K562 (cell line): ENCODE measurements around the gene EXOC6. TPM values are rescaled to one million over a fixed set of nuclear protein-coding genes. Genes with fewer than 3 reads are reported as not detected.

Experiments used
- DACH1 ChIP-seq: fragments of 450-650 bp; IDR thresholded peaks from 2 replicates; pipeline ENCODE4 v1.6.1; 2018; ENCODE audit not compliant: partially characterized antibody
- L3MBTL2 ChIP-seq: fragments of 450-650 bp; IDR thresholded peaks from 2 replicates; pipeline ENCODE4 v1.6.1; 2016; ENCODE audit warnings: mild to moderate bottlenecking, moderate library complexity
- MAZ ChIP-seq, 2 experiments: fragments of 450-650 bp in 1 of 2; sonication (generic) in 1 of 2; formaldehyde crosslinking; IDR thresholded peaks in 1 of 2; conservative IDR thresholded peaks in 1 of 2; 2 replicates each; pipeline versions ENCODE4 v1.4.0 to v1.5.0; 2020; ENCODE audit warnings: mild to moderate bottlenecking in 1 of 2, missing genetic modification reagents in 1 of 2
- MYC ChIP-seq, 2 experiments: fragments of 250-450 bp in 1 of 2; sonication (Bioruptor Pico) in 1 of 2; IDR thresholded peaks; 2 replicates each; pipeline versions ENCODE4 v1.5.1 to v1.6.1; 2012 to 2021; ENCODE audit warnings: low read depth in 2 of 2, borderline replicate concordance in 1 of 2, improper control_type of control experiment in 1 of 2, low read length in 1 of 2, mild to moderate bottlenecking in 1 of 2, moderate library complexity in 1 of 2
- SP1 ChIP-seq: sonication (generic); formaldehyde crosslinking; IDR thresholded peaks from 2 replicates; pipeline ENCODE4 v1.8.1; 2022; ENCODE audit warnings: mild to moderate bottlenecking, missing genetic modification reagents
- polyA plus RNA-seq, 8 experiments: library from polyadenylated mRNA; depleted of rRNA in 4 of 8; stranded (reverse) in 5 of 8; unstranded in 3 of 8; fragments of >200 nt; fragmentation: Nextera tagmentation in 2 of 8; fragmentation: Illumina TruSeq in 1 of 8; extraction: Ambion mirVana in 2 of 8; extraction: Trizol in 1 of 8; gene quantifications; 2 replicates each; pipeline versions ENCODE4 v1.2.1 to v1.2.3, GENCODE V29; 2011 to 2014; ENCODE audit warnings: inconsistent platforms in 1 of 8, missing spikeins in 1 of 8
- total RNA-seq, 7 experiments: library from RNA; depleted of rRNA in 6 of 7; stranded (reverse); fragments of >200 nt in 6 of 7; fragmentation: Illumina TruSeq in 2 of 7; extraction: Trizol in 2 of 7; gene quantifications; 2 replicates each; pipeline versions ENCODE4 v1.2.1 to v1.2.3, GENCODE V29; 2011 to 2021; ENCODE audit warnings: low replicate concordance in 1 of 7
- TF ChIP-seq, protein P1 (sequence below): sonication (generic); formaldehyde crosslinking; IDR thresholded peaks from 2 replicates; pipeline ENCODE4 v1.5.0; 2020; ENCODE audit warnings: missing genetic modification reagents
- TF ChIP-seq, protein P2 (sequence below): fragments of 250-450 bp; sonication (Bioruptor Pico); IDR thresholded peaks from 2 replicates; pipeline ENCODE4 v1.5.0; 2021; ENCODE audit warnings: mild to moderate bottlenecking, moderate library complexity
- TF ChIP-seq, protein P3 (sequence below), 2 experiments: fragments of 450-650 bp; IDR thresholded peaks; 2 replicates each; pipeline ENCODE4 v1.6.1; 2018; ENCODE audit warnings: mild to moderate bottlenecking in 2 of 2, low read depth in 1 of 2; ENCODE audit not compliant: partially characterized antibody in 2 of 2
- TF ChIP-seq, protein P4 (sequence below), 2 experiments: IDR thresholded peaks in 1 of 2; conservative IDR thresholded peaks in 1 of 2; 2 replicates each; pipeline ENCODE4 v1.6.1; 2016; ENCODE audit warnings: low read depth in 2 of 2, mild to moderate bottlenecking in 1 of 2, missing compliant biosample characterization in 1 of 2, missing genetic modification characterization in 1 of 2, moderate library complexity in 1 of 2
- TF ChIP-seq, protein P5 (sequence below): fragments of 450-650 bp; IDR thresholded peaks from one replicate; pipeline ENCODE4 v1.6.1; 2018; ENCODE audit warnings: mild to moderate bottlenecking, moderate library complexity; ENCODE audit not compliant: partially characterized antibody
- TF ChIP-seq, protein P6 (sequence below): sonication (generic); formaldehyde crosslinking; IDR thresholded peaks from 2 replicates; pipeline ENCODE4 v1.9.0; 2022; ENCODE audit warnings: mild to moderate bottlenecking, missing genetic modification reagents

Gene EXOC6
- total and polyA plus RNA-seq, 9 of the 15 experiments (the other 6 are each of a cell fraction or from before 2014, with no cell fraction given) = 13.9 to 42.8 (median 24.9) TPM

DNA sequence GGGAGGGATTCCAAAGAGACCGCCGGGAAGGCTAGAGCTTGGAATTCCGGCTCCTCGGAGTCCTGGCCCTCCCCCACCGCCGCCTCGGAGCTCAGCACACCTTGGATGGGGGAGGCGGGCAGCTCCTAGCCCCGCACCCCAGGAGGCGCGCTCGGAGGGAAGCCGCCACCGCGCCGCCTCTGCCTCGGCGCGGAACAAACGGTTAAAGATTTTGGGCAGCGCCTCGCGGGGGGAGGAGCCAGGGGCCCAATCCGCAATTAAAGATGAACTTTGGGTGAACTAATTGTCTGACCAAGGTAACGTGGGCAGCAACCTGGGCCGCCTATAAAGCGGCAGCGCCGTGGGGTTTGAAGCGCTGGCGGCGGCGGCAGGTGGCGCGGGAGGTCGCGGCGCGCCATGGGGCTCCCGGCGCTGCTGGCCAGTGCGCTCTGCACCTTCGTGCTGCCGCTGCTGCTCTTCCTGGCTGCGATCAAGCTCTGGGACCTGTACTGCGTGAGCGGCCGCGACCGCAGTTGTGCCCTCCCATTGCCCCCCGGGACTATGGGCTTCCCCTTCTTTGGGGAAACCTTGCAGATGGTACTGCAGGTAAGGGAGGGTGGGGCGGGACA, 225.3 kb downstream of the EXOC6 start, which contains the start of gene CYP26A1 (continued):
- TF ChIP-seq MAZ (CRISPR knock-in tag; conservative IDR thresholded peaks at IDR 0.05 in 1 of 2, IDR thresholded peaks at IDR 0.05 in 1 of 2) = 0 out of 4 replicates have a peak, but pooled peaks of 1 of the 2 experiments have one; percentile 19
- no peak for TF ChIP-seq DACH1
- TF ChIP-seq, protein P1, sequence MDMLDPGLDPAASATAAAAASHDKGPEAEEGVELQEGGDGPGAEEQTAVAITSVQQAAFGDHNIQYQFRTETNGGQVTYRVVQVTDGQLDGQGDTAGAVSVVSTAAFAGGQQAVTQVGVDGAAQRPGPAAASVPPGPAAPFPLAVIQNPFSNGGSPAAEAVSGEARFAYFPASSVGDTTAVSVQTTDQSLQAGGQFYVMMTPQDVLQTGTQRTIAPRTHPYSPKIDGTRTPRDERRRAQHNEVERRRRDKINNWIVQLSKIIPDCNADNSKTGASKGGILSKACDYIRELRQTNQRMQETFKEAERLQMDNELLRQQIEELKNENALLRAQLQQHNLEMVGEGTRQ (CRISPR knock-in tag) = no peak
- TF ChIP-seq MYC (IDR thresholded peaks at IDR 0.05; ENCODE audit: low read depth, low read length) = no peak
- no peak for TF ChIP-seq MYC (CRISPR knock-in tag; IDR thresholded peaks at IDR 0.05; ENCODE audit: borderline replicate concordance, low read depth)
- TF ChIP-seq, protein P2, sequence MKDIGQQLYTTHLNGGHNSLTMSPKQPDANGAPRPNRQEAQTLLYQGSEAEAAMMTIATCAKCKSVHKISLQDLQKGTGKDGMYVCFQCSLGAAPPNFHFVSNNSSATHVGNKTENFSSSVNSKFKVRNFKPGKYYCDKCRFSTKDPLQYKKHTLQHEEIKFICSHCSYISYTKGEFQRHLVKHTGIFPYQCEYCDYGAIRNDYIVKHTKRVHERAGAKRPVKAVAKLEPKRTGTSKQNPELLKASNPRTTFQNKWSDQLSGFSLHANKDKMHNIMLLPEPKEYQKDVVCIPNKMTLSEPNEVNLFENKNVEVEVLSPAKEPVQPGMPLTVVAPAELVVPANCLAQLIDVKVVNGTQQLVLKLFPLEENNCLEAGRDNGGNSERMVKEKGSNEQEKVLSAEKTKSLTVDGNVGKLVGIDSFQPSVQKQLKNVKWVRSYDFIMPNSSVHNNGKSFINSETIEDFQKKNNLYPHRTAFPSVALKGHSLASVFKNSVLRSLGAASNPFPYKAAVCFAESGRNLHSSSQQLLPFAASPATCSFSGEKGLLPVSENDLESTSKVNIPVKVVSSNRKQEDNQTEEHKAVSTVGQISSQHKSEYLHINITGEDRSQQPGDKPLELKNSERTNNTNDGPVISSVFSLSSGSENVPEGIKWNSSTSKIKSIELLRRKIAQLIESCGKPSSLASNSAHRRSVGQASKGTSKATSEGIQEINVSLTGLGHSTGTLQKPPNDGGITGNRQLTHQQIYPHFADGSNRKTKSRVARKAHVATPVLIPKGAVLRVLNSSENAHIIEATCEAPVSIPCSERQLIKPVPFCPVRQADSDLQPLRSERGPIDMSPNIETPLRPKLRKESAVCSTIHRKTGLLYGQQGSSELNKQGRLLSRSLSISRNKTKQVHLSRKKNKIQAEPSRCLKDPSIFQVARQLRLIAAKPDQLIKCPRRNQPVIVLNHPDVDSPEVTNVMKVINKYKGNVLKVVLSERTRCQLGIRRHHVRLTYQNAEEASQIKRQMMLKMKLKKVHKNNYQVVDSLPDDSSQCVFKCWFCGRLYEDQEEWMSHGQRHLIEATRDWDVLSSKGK (CRISPR knock-in tag) = no peak
- TF ChIP-seq, protein P3, sequence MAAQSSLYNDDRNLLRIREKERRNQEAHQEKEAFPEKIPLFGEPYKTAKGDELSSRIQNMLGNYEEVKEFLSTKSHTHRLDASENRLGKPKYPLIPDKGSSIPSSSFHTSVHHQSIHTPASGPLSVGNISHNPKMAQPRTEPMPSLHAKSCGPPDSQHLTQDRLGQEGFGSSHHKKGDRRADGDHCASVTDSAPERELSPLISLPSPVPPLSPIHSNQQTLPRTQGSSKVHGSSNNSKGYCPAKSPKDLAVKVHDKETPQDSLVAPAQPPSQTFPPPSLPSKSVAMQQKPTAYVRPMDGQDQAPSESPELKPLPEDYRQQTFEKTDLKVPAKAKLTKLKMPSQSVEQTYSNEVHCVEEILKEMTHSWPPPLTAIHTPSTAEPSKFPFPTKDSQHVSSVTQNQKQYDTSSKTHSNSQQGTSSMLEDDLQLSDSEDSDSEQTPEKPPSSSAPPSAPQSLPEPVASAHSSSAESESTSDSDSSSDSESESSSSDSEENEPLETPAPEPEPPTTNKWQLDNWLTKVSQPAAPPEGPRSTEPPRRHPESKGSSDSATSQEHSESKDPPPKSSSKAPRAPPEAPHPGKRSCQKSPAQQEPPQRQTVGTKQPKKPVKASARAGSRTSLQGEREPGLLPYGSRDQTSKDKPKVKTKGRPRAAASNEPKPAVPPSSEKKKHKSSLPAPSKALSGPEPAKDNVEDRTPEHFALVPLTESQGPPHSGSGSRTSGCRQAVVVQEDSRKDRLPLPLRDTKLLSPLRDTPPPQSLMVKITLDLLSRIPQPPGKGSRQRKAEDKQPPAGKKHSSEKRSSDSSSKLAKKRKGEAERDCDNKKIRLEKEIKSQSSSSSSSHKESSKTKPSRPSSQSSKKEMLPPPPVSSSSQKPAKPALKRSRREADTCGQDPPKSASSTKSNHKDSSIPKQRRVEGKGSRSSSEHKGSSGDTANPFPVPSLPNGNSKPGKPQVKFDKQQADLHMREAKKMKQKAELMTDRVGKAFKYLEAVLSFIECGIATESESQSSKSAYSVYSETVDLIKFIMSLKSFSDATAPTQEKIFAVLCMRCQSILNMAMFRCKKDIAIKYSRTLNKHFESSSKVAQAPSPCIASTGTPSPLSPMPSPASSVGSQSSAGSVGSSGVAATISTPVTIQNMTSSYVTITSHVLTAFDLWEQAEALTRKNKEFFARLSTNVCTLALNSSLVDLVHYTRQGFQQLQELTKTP (IDR thresholded peaks at IDR 0.05; ENCODE audit: low read depth in 1 of 2, partially characterized antibody in 2 of 2) = no peak
- no peak for TF ChIP-seq SP1 (CRISPR knock-in tag)
- TF ChIP-seq, protein P4, sequence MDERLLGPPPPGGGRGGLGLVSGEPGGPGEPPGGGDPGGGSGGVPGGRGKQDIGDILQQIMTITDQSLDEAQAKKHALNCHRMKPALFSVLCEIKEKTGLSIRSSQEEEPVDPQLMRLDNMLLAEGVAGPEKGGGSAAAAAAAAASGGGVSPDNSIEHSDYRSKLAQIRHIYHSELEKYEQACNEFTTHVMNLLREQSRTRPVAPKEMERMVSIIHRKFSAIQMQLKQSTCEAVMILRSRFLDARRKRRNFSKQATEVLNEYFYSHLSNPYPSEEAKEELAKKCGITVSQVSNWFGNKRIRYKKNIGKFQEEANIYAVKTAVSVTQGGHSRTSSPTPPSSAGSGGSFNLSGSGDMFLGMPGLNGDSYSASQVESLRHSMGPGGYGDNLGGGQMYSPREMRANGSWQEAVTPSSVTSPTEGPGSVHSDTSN (CRISPR knock-in tag; IDR thresholded peaks at IDR 0.05; ENCODE audit: low read depth) = no peak
- TF ChIP-seq, protein P4 (tag; conservative IDR thresholded peaks at IDR 0.05; ENCODE audit: low read depth) = no peak
- TF ChIP-seq L3MBTL2 = peak; percentile 56; the same call in 1 of the 2 replicates
- TF ChIP-seq, protein P5, sequence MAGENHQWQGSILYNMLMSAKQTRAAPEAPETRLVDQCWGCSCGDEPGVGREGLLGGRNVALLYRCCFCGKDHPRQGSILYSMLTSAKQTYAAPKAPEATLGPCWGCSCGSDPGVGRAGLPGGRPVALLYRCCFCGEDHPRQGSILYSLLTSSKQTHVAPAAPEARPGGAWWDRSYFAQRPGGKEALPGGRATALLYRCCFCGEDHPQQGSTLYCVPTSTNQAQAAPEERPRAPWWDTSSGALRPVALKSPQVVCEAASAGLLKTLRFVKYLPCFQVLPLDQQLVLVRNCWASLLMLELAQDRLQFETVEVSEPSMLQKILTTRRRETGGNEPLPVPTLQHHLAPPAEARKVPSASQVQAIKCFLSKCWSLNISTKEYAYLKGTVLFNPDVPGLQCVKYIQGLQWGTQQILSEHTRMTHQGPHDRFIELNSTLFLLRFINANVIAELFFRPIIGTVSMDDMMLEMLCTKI = no peak
- TF ChIP-seq, protein P6, sequence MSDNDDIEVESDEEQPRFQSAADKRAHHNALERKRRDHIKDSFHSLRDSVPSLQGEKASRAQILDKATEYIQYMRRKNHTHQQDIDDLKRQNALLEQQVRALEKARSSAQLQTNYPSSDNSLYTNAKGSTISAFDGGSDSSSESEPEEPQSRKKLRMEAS = peak; percentile 9; the same call in 1 of the 2 replicates
